HFFc6 (cell line): ENCODE measurements around the gene ELP1. TPM values are rescaled to one million over a fixed set of nuclear protein-coding genes. Genes with fewer than 3 reads are reported as not detected.
A peak's percentile ranks its signal among the peaks of the same experiment; 100 is the strongest.
"Not testable (repeated sequence)": the region's sequence is repeated elsewhere in the genome, so short reads cannot be mapped to it uniquely, and the experiment has no call there.

Experiments used
- DNase-seq: peaks from one replicate; pipeline ENCODE4 v3.0.0-alpha.2; 2018
- H3K27ac Mint-ChIP-seq: 2 replicates; pipeline ENCODE4 v1.8.0; 2020; ENCODE audit warnings: mild to moderate bottlenecking, mixed read lengths
- H3K27me3 Mint-ChIP-seq: 2 replicates; pipeline ENCODE4 v1.8.0; 2021; ENCODE audit warnings: mild to moderate bottlenecking, moderate library complexity, mixed read lengths; ENCODE audit not compliant: insufficient read depth
- H3K36me3 Mint-ChIP-seq: 2 replicates; pipeline ENCODE4 v1.8.0; 2021; ENCODE audit warnings: low read depth, mixed read lengths
- H3K4me1 Mint-ChIP-seq: 2 replicates; pipeline ENCODE4 v1.8.0; 2020; ENCODE audit warnings: low read depth, mixed read lengths
- H3K4me3 Mint-ChIP-seq: 2 replicates; pipeline ENCODE4 v1.8.0; 2020; ENCODE audit warnings: mild to moderate bottlenecking, moderate library complexity, mixed read lengths
- H3K9me3 Mint-ChIP-seq: 2 replicates; pipeline ENCODE4 v1.8.0; 2020; ENCODE audit warnings: mild to moderate bottlenecking, mixed read lengths
- total RNA-seq, 6 experiments: library from RNA; stranded (reverse); fragmentation: NEBNext Ultra II Directional; extraction: Animal tissue kit (Norgen Biotek cat#: 25700); gene quantifications; 2 replicates in 1 of 6; 3 replicates in 5 of 6; pipeline ENCODE4 v1.2.3, GENCODE V29; 2021
- TF ChIP-seq, protein P1 (sequence below): fragments of 200-600 bp; sonication (generic); IDR thresholded peaks from 2 replicates; pipeline ENCODE4 v1.5.0; 2021; ENCODE audit warnings: antibody characterized with exemption, mild to moderate bottlenecking

ELP1 gene
- total RNA-seq, 6 experiments from 2014 or later, result 24.8 to 37.2 (median 35.2) TPM

DNA sequence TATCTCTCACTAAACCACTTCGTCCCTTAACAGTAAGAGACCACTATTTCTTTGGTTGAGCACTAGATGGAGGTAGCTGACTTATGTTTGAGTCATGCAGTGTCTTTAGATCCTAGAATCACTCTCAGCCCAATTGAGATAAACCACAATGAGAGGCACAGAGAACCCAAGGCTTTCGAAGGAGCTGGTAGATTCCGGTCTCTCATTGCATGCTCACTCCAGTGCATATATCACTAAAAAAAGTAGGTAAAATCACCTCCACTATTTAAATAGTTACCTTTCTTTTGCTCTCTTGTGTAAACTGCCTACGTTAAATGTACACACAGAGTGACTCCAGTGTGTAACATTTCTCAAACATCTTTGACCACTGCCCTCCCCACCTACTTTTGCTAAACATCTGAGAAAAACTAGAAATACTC lies 44.3 kb downstream of the ELP1 start:
- H3K4me1 Mint-ChIP-seq, result peaks cover 14% of the 10 kb centered on the region
- peaks cover 12% of the 10 kb centered on the region for H3K36me3 Mint-ChIP-seq
- peak; percentile 6 for DNase-seq
- H3K4me3 Mint-ChIP-seq, result no peak overlapping the region
- no peaks in the 10 kb centered on the region; the same call in none of the 2 replicates for H3K27me3 Mint-ChIP-seq
- TF ChIP-seq, protein P1, sequence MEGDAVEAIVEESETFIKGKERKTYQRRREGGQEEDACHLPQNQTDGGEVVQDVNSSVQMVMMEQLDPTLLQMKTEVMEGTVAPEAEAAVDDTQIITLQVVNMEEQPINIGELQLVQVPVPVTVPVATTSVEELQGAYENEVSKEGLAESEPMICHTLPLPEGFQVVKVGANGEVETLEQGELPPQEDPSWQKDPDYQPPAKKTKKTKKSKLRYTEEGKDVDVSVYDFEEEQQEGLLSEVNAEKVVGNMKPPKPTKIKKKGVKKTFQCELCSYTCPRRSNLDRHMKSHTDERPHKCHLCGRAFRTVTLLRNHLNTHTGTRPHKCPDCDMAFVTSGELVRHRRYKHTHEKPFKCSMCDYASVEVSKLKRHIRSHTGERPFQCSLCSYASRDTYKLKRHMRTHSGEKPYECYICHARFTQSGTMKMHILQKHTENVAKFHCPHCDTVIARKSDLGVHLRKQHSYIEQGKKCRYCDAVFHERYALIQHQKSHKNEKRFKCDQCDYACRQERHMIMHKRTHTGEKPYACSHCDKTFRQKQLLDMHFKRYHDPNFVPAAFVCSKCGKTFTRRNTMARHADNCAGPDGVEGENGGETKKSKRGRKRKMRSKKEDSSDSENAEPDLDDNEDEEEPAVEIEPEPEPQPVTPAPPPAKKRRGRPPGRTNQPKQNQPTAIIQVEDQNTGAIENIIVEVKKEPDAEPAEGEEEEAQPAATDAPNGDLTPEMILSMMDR, result no peak
- H3K9me3 Mint-ChIP-seq, result no peaks in the 10 kb centered on the region
- no peak overlapping the region for H3K27ac Mint-ChIP-seq

DNA sequence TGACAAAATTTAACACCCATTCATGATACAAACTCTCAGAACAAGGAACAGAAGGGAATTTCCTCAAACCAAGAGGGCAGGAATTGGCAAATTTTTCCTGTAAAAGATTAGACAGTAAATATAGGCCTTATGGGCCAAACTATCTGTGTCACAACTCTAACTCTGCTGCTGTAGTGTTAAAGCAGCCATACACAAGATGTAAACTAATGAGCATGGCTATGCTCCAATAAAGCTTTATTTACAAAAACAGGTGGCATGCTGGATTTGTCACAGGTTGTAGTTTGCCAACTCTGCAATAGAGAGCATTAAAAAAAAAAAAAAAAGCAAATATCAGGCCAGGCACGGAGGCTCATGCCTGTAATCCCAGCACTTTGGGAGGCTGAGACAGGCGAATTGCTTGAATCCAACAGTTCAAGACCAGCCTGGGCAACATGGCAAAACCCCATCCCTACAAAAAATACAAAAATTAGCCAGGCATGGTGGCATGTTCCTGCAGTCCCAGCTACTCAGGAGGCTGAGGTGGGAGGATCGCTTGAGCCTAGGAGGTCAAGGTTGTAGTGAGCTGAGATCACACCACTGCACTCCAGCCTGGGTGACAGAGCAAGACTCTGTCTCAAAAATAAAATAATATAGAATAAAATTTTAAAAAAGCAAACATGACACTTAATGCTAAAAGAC lies 47.2 kb downstream of the ELP1 start:
- not testable (repeated sequence) for H3K4me3 Mint-ChIP-seq, DNase-seq, H3K27ac Mint-ChIP-seq, H3K9me3 Mint-ChIP-seq, H3K27me3 Mint-ChIP-seq, H3K36me3 Mint-ChIP-seq
- H3K4me1 Mint-ChIP-seq, result peaks cover 14% of the 10 kb centered on the region

DNA sequence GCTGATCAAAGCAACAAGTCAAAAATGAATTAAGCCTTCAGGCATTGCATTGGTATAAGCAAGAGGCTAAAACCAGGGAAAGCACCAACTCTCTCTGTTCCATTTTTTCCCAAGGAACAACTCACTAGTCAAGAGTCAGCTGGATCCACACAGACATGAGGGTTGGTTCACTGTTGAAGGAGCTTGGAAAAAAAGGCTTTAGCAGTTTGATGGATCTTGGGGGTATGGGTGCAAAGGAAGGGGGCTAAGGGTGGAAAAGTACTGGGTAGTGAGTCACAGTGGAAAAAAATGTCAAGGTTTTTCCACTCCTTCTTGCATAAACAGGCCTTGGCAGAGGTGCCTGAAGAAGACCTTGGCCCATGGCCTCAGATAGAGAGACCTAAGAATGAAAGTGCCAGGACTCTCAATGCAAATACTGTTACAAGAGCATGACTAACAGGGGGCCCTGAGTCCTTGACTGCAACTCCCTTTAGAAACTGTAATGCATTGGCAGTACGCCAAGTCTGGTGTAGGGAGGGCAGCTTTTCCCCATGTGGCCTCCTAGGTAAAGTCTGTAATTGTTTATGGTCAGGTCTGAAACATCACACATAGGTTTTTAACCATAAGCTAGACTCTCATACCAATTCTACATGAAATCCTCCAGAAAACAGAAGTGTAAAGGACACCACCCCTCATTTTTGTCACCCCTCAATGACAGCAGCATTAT lies 48.1 kb downstream of the ELP1 start:
- Mint-ChIP-seq H3K4me3 (no peak overlapping the region), H3K27me3 (no peaks in the 10 kb centered on the region), H3K36me3 (peaks cover 4% of the 10 kb centered on the region; the same call in 1 of the 2 replicates), H3K4me1 (peaks cover 14% of the 10 kb centered on the region), H3K27ac (peak overlapping the region; percentile 32; the same call in 1 of the 2 replicates), H3K9me3 (no peaks in the 10 kb centered on the region)
- DNase-seq, result peak; percentile 58
- TF ChIP-seq, protein P1, result no peak

DNA sequence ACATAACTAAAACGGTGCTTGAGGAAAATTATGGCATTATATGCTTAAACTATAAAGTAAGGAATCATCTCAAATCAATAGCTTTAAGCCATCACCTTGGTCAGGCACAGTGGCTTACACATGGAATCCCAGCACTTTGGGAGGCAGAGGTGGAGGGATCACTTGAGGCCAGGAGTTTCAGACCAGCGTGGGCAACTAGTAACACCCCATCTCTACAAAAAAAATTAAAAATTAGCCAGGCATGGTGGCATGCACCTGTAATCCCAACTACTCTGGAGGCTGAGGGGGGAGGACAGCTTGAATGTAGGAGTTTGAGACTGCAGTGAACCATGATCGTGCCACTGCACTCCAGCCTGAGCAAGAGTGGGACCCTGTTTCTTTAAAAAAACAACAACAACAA lies 49.2 kb downstream of the ELP1 start:
- no peaks in the 10 kb centered on the region for H3K27me3 Mint-ChIP-seq
- no peak overlapping the region for H3K4me3 Mint-ChIP-seq
- peaks cover 9% of the 10 kb centered on the region; the same call in 1 of the 2 replicates for H3K36me3 Mint-ChIP-seq
- H3K9me3 Mint-ChIP-seq, result no peaks in the 10 kb centered on the region
- H3K4me1 Mint-ChIP-seq, result peaks cover 14% of the 10 kb centered on the region
- DNase-seq, result no peak
- no peak overlapping the region for H3K27ac Mint-ChIP-seq
- TF ChIP-seq, protein P1, result no peak

DNA sequence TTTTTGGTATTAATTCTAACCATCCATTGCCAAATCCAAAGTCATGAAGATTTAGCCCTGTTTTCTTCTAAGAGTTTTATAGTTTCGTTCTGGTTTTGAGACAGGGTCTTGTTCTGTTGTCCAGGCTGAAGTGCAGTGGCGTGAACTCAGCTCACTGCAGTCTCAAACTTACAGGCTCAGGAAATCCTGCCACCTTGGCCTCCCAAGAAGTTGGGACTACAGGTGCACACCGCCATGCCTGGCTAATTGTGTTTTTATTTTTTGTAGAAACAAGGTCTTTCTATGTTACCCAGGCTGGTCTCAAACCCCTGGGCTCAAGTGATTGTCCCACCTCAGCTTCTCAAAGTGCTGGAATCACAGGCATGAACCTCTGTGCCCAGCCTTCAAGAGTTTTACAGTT lies 50.8 kb downstream of the ELP1 start:
- peaks cover 14% of the 10 kb centered on the region for H3K4me1 Mint-ChIP-seq
- H3K27me3 Mint-ChIP-seq, result no peaks in the 10 kb centered on the region
- DNase-seq, result no peak
- TF ChIP-seq, protein P1, result no peak
- H3K27ac Mint-ChIP-seq, result no peak overlapping the region
- H3K36me3 Mint-ChIP-seq, result peaks cover 9% of the 10 kb centered on the region; the same call in 1 of the 2 replicates
- no peak overlapping the region for H3K4me3 Mint-ChIP-seq
- H3K9me3 Mint-ChIP-seq, result no peaks in the 10 kb centered on the region
